SK-N-SH treated with all-trans-retinoic acid at 6 μM for 48 hours (cell line): ENCODE measurements around the gene APOA5.
"Not testable (repeated sequence)": the region's sequence is repeated elsewhere in the genome, so short reads cannot be mapped to it uniquely, and the experiment has no call there.

Source experiments
- ATAC-seq: fragments of 200-7000 bp; cut with Tn5 transposase; 3 replicates; pipeline ENCODE4 v1.9.1; 2020; ENCODE audit warnings: mild to moderate bottlenecking, moderate library complexity
- ARNTL ChIP-seq: fragments of 450-650 bp; formaldehyde crosslinking; IDR thresholded peaks from 2 replicates; pipeline ENCODE4 v1.5.0; 2020; ENCODE audit warnings: low read depth, mild to moderate bottlenecking, moderate library complexity, borderline replicate concordance
- BACH2 ChIP-seq: fragments of 250-450 bp; sonication (Bioruptor Pico); IDR thresholded peaks from 2 replicates; pipeline ENCODE4 v1.9.0; 2021; ENCODE audit warnings: mild to moderate bottlenecking, borderline replicate concordance
- CREB5 ChIP-seq: fragments of 250-450 bp; sonication (Bioruptor Pico); IDR thresholded peaks from 2 replicates; pipeline ENCODE4 v1.5.1; 2020; ENCODE audit warnings: low read depth, mild to moderate bottlenecking, moderate library complexity
- CSRNP3 ChIP-seq: fragments of 250-450 bp; sonication (Bioruptor Pico); IDR thresholded peaks from 2 replicates; pipeline ENCODE4 v1.5.1; 2021; ENCODE audit warnings: mild to moderate bottlenecking, moderate library complexity
- ESRRG ChIP-seq: fragments of 250-450 bp; sonication (Bioruptor Pico); IDR thresholded peaks from 2 replicates; pipeline ENCODE4 v1.6.1; 2021; ENCODE audit warnings: mild to moderate bottlenecking
- GLIS3 ChIP-seq: fragments of 250-450 bp; sonication (Bioruptor Pico); IDR thresholded peaks from 2 replicates; pipeline ENCODE4 v1.5.0; 2020; ENCODE audit warnings: mild to moderate bottlenecking, moderate library complexity
- ISL1 ChIP-seq: fragments of 250-450 bp; sonication (Bioruptor Pico); IDR thresholded peaks from 2 replicates; pipeline ENCODE4 v2.1.2; 2022; ENCODE audit warnings: mild to moderate bottlenecking, moderate library complexity
- PATZ1 ChIP-seq: fragments of 250-450 bp; sonication (Bioruptor Pico); IDR thresholded peaks from 2 replicates; pipeline ENCODE4 v1.8.0; 2020; ENCODE audit warnings: mild to moderate bottlenecking, moderate library complexity, borderline replicate concordance
- POU6F1 ChIP-seq: fragments of 250-450 bp; sonication (Bioruptor Pico); IDR thresholded peaks from 2 replicates; pipeline ENCODE4 v1.8.0; 2021; ENCODE audit warnings: low read depth, mild to moderate bottlenecking, moderate library complexity, borderline replicate concordance
- PPARA ChIP-seq: fragments of 250-450 bp; sonication (Bioruptor Pico); IDR thresholded peaks from 2 replicates; pipeline ENCODE4 v1.5.0; 2020; ENCODE audit warnings: mild to moderate bottlenecking, borderline replicate concordance
- SNAI2 ChIP-seq: fragments of 250-450 bp; sonication (Bioruptor Pico); IDR thresholded peaks from 2 replicates; pipeline ENCODE4 v1.5.0; 2020; ENCODE audit warnings: mild to moderate bottlenecking, moderate library complexity
- TCF4 ChIP-seq: fragments of 250-450 bp; sonication (Bioruptor Pico); IDR thresholded peaks from 2 replicates; pipeline ENCODE4 v1.8.0; 2021; ENCODE audit warnings: mild to moderate bottlenecking, moderate library complexity, borderline replicate concordance
- TOX ChIP-seq: fragments of 250-450 bp; sonication (Bioruptor Pico); IDR thresholded peaks from 2 replicates; pipeline ENCODE4 v1.8.0; 2021; ENCODE audit warnings: mild to moderate bottlenecking, moderate library complexity, borderline replicate concordance
- ZC3H10 ChIP-seq: fragments of 250-450 bp; sonication (Bioruptor Pico); IDR thresholded peaks from 2 replicates; pipeline ENCODE4 v1.5.1; 2021; ENCODE audit warnings: mild to moderate bottlenecking, moderate library complexity
- ZFP3 ChIP-seq: fragments of 250-450 bp; sonication (Bioruptor Pico); IDR thresholded peaks from 2 replicates; pipeline ENCODE4 v1.5.0; 2020; ENCODE audit warnings: mild to moderate bottlenecking, moderate library complexity
- ZFP30 ChIP-seq: fragments of 450-650 bp; formaldehyde crosslinking; IDR thresholded peaks from 2 replicates; pipeline ENCODE4 v1.5.0; 2022; ENCODE audit warnings: mild to moderate bottlenecking, moderate library complexity
- ZNF565 ChIP-seq: fragments of 450-650 bp; formaldehyde crosslinking; conservative IDR thresholded peaks from 2 replicates; pipeline ENCODE4 v1.5.0; 2020; ENCODE audit warnings: low read depth, mild to moderate bottlenecking, moderate library complexity
- ZNF70 ChIP-seq: fragments of 450-650 bp; formaldehyde crosslinking; IDR thresholded peaks from 2 replicates; pipeline ENCODE4 v1.5.0; 2020; ENCODE audit warnings: mild to moderate bottlenecking, moderate library complexity
- ZNF8 ChIP-seq: fragments of 450-650 bp; formaldehyde crosslinking; IDR thresholded peaks from 2 replicates; pipeline ENCODE4 v1.5.0; 2020; ENCODE audit warnings: mild to moderate bottlenecking, moderate library complexity
- TF ChIP-seq, protein P1 (sequence below): fragments of 250-450 bp; sonication (Bioruptor Pico); IDR thresholded peaks from 2 replicates; pipeline ENCODE4 v1.5.0; 2020; ENCODE audit warnings: mild to moderate bottlenecking, moderate library complexity

Gene APOA5

GRCh38 chr11:116804001-116804400 lies 12.3 kb upstream of the APOA5 start:
- no peak for ATAC-seq
- TF ChIP-seq ISL1 (CRISPR knock-in tag) (no peak), ZNF8 (no peak), TCF4 (CRISPR knock-in tag) (no peak), POU6F1 (CRISPR knock-in tag) (no peak), ESRRG (CRISPR knock-in tag) (no peak), GLIS3 (no peak), BACH2 (CRISPR knock-in tag) (no peak), ZC3H10 (no peak), CREB5 (CRISPR knock-in tag) (no peak), ARNTL (no peak)
- TF ChIP-seq, protein P1, sequence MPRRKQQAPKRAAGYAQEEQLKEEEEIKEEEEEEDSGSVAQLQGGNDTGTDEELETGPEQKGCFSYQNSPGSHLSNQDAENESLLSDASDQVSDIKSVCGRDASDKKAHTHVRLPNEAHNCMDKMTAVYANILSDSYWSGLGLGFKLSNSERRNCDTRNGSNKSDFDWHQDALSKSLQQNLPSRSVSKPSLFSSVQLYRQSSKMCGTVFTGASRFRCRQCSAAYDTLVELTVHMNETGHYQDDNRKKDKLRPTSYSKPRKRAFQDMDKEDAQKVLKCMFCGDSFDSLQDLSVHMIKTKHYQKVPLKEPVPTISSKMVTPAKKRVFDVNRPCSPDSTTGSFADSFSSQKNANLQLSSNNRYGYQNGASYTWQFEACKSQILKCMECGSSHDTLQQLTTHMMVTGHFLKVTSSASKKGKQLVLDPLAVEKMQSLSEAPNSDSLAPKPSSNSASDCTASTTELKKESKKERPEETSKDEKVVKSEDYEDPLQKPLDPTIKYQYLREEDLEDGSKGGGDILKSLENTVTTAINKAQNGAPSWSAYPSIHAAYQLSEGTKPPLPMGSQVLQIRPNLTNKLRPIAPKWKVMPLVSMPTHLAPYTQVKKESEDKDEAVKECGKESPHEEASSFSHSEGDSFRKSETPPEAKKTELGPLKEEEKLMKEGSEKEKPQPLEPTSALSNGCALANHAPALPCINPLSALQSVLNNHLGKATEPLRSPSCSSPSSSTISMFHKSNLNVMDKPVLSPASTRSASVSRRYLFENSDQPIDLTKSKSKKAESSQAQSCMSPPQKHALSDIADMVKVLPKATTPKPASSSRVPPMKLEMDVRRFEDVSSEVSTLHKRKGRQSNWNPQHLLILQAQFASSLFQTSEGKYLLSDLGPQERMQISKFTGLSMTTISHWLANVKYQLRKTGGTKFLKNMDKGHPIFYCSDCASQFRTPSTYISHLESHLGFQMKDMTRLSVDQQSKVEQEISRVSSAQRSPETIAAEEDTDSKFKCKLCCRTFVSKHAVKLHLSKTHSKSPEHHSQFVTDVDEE (CRISPR knock-in tag): no peak
- TF ChIP-seq, all 23 proteins: peak for 0

- ATAC-seq: not testable (repeated sequence)
These were observed 10.0 kb upstream of the APOA5 start for GRCh38 chr11:116801662-116802061.

- no peak for TF ChIP-seq GLIS3
- no peak for TF ChIP-seq ZNF8
- TF ChIP-seq CSRNP3 (CRISPR knock-in tag): no peak
- no peak for ATAC-seq
These were observed 8.9 kb upstream of the APOA5 start for GRCh38 chr11:116800610-116801009.

GRCh38 chr11:116798368-116798767 lies 6.7 kb upstream of the APOA5 start:
- ATAC-seq: no peak

GRCh38 chr11:116797816-116798215 lies 6.1 kb upstream of the APOA5 start:
- TF ChIP-seq CSRNP3 (CRISPR knock-in tag) (no peak), CREB5 (CRISPR knock-in tag) (no peak), ISL1 (CRISPR knock-in tag) (no peak), ZC3H10 (no peak), BACH2 (CRISPR knock-in tag) (no peak), TCF4 (CRISPR knock-in tag) (no peak), ZNF70 (CRISPR knock-in tag) (no peak), POU6F1 (CRISPR knock-in tag) (no peak), SNAI2 (CRISPR knock-in tag) (no peak), GLIS3 (no peak), TOX (CRISPR knock-in tag) (no peak), ZFP3 (CRISPR knock-in tag) (no peak), PPARA (CRISPR knock-in tag) (no peak), PATZ1 (CRISPR knock-in tag) (no peak), ZFP30 (CRISPR knock-in tag) (no peak)
- ATAC-seq: no peak

More at GRCh38 chr11:116798368-116798767, 6.7 kb upstream of the APOA5 start:
- TF ChIP-seq ZC3H10 (no peak), ESRRG (CRISPR knock-in tag) (no peak), ZNF565 (no peak), ISL1 (CRISPR knock-in tag) (no peak)
